ENCODE results near the gene XPR1. TPM values are rescaled to one million over a fixed set of nuclear protein-coding genes. Genes with fewer than 3 reads are reported as not detected.

Gene XPR1
- total RNA-seq, 5 donors from 2014 or later (not counting 1 experiment from before 2014, with no cell fraction given): 13.0 to 16.2 (median 14.7) TPM

DNA sequence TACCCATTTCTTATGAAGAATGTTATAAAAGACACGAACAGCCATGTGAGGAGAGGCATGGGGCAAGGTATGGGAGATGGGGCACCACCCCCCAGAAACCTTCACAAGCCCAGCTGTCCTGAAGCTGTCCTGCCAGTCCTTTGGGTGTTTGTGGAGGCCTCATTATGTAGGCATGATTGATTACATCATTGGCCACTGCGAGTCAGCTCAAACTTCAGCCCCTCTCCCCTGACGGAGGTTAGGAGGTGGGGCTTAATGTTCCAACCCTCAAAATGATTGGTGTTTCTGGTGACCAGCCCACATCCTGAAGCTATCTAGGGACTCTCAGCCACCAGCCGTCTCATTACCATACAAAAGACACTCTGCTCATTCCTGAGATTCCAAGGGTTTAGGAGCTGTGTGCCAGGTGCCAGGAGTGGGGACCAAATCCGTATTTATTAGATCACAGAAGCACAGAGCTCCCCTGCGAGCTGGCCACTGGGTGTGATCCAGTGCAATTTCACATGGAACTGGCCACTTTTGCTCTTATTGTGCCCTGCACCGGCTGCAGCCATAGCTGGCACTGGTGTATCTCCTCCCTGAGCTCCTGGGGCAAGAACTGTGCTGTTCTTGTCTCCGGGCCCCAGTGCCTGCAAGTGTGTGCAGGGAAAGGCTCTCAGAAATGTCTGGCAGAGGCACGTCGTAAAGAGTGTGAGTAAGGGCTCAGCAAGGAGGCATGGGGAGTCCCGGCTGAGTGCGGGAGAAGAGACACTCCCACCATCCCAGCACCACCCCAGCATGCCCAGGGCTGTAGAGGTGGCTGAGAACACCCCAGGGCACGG lies 291.4 kb downstream of the XPR1 start:
- Mint-ChIP-seq H3K4me3 (no peak overlapping the region), H3K27me3 (peaks cover 0 to 8% of the 10 kb centered on the region in 2 donors), H3K36me3 (no peaks in the 10 kb centered on the region), H3K27ac (no peak overlapping the region), H3K9me3 (no peaks in the 10 kb centered on the region), H3K4me1 (peaks cover 0 to 8% (median 3%) of the 10 kb centered on the region in 3 donors)
- peaks cover 3 to 5% of the 10 kb centered on the region in 2 experiments for H3K4me1 ChIP-seq (ENCODE audit: control insufficient read depth in 1 of 2, extremely low read depth in 1 of 2, insufficient read depth in 2 of 2, low read length in 2 of 2)
- no peak for ATAC-seq (replicated peaks in 1 of 4)
- H3K27ac ChIP-seq (ENCODE audit: low read length): no peak overlapping the region
- no peaks in the 10 kb centered on the region for H3K9me3 ChIP-seq
- CTCF ChIA-PET: interaction anchor here in 1 of 2 donors (1.3 kb wide), 1 partner anchor 9 kb away, joined by 3 read pairs; no protein-coding TSS in a partner anchor
- no peak overlapping the region for H3K4me3 ChIP-seq (ENCODE audit: control insufficient read depth in 1 of 2, extremely low read depth in 1 of 2, low read length in 1 of 2)
- DNase-seq: no peak
- POLR2A ChIA-PET: interaction anchor here in 1 of 2 donors (0.5 kb wide), 1 partner anchor 387 kb away, joined by 4 read pairs; no protein-coding TSS in a partner anchor
- WGBS (ENCODE audit: insufficient coverage): 82% methylated on average over 5 of the region's 13 CpGs
- H3K27me3 ChIP-seq (replicated peaks in 1 of 2; ENCODE audit: control insufficient read depth in 2 of 2, extremely low read depth in 1 of 2, insufficient read depth in 2 of 2, low read length in 1 of 2): peaks cover 0 to 32% of the 10 kb centered on the region in 2 experiments
- H3K36me3 ChIP-seq (ENCODE audit: control insufficient read depth in 2 of 2, extremely low read depth in 1 of 2, insufficient read depth in 1 of 2, low read length in 1 of 2): no peaks in the 10 kb centered on the region

DNA sequence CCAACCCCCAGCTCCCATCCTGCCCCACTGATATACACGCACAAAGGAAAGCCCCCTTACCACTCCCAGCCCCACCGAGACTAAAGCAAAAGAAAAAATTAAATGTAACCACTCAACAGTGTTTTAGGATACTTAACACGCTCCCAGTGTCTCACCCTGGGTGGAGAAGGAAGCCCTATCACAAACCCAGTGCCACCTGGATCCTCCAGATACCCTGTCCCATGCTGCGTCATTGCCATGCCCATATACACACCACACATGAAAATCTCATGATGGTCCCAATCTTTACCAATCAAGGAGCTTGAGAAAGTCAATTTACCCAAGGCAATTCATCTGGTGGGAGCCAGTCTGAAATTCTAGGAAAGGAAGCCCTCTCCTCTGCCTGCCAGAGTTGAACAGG lies 292.1 kb downstream of the XPR1 start:
- peaks cover 0 to 31% of the 10 kb centered on the region in 2 experiments for H3K27me3 ChIP-seq (replicated peaks in 1 of 2; ENCODE audit: control insufficient read depth in 2 of 2, extremely low read depth in 1 of 2, insufficient read depth in 2 of 2, low read length in 1 of 2)
- no peak for ATAC-seq (replicated peaks in 1 of 4)
- no peak for DNase-seq
- H3K27ac Mint-ChIP-seq: no peak overlapping the region
- H3K4me3 Mint-ChIP-seq: no peak overlapping the region
- no peaks in the 10 kb centered on the region for H3K36me3 ChIP-seq (ENCODE audit: control insufficient read depth in 2 of 2, extremely low read depth in 1 of 2, insufficient read depth in 1 of 2, low read length in 1 of 2)
- no peaks in the 10 kb centered on the region for H3K9me3 ChIP-seq
- H3K36me3 Mint-ChIP-seq: no peaks in the 10 kb centered on the region
- CTCF ChIA-PET: interaction anchor here in 1 of 2 donors (1.3 kb wide), 1 partner anchor 10 kb away, joined by 3 read pairs; no protein-coding TSS in a partner anchor
- peaks cover 0 to 8% of the 10 kb centered on the region in 2 donors for H3K27me3 Mint-ChIP-seq
- POLR2A ChIA-PET: interaction anchor here in 1 of 2 donors (0.5 kb wide), 1 partner anchor 388 kb away, joined by 4 read pairs; no protein-coding TSS in a partner anchor
- H3K27ac ChIP-seq (ENCODE audit: low read length): no peak overlapping the region
- 60% methylated on average over 4 of the region's 4 CpGs for WGBS (ENCODE audit: insufficient coverage)
- H3K4me3 ChIP-seq (ENCODE audit: control insufficient read depth in 1 of 2, extremely low read depth in 1 of 2, low read length in 1 of 2): no peak overlapping the region
- H3K4me1 Mint-ChIP-seq: peaks cover 0 to 8% (median 3%) of the 10 kb centered on the region in 3 donors
- H3K4me1 ChIP-seq (ENCODE audit: control insufficient read depth in 1 of 2, extremely low read depth in 1 of 2, insufficient read depth in 2 of 2, low read length in 2 of 2): peaks cover 3 to 5% of the 10 kb centered on the region in 2 experiments
- H3K9me3 Mint-ChIP-seq: no peaks in the 10 kb centered on the region

DNA sequence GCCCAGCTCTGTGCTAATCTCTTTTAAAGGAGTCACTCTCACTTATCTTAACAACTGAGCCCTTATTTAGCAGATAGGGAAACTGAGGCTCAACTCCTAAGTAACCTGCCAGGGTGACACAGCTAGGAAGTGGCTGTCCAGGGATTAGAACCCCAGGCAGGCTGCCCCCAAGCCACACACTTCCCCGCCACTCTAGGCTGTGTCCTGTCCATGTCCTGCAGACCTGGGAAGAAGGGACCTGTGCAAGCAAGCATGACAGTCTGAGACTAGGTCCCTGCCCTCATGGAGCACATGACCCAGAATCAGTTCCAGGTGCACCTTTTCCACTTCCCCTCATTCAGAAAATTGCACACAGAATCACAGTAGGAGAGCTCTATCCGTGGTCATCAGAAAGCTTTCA lies 293.1 kb downstream of the XPR1 start:
- no peak for ATAC-seq (replicated peaks in 1 of 4)
- Histone ChIP-seq H3K9me3 (no peaks in the 10 kb centered on the region), H3K27me3 (replicated peaks in 1 of 2; ENCODE audit: control insufficient read depth in 2 of 2, extremely low read depth in 1 of 2, insufficient read depth in 2 of 2, low read length in 1 of 2) (peaks cover 0 to 30% of the 10 kb centered on the region in 2 experiments), H3K4me1 (ENCODE audit: control insufficient read depth in 1 of 2, extremely low read depth in 1 of 2, insufficient read depth in 2 of 2, low read length in 2 of 2) (peaks cover 3 to 5% of the 10 kb centered on the region in 2 experiments), H3K36me3 (ENCODE audit: control insufficient read depth in 2 of 2, extremely low read depth in 1 of 2, insufficient read depth in 1 of 2, low read length in 1 of 2) (no peaks in the 10 kb centered on the region), H3K27ac (ENCODE audit: low read length) (no peak overlapping the region), H3K4me3 (ENCODE audit: control insufficient read depth in 1 of 2, extremely low read depth in 1 of 2, low read length in 1 of 2) (no peak overlapping the region)
- Mint-ChIP-seq H3K27ac (no peak overlapping the region), H3K9me3 (no peaks in the 10 kb centered on the region), H3K4me3 (no peak overlapping the region), H3K4me1 (peaks cover 0 to 8% (median 3%) of the 10 kb centered on the region in 3 donors), H3K27me3 (peaks cover 0 to 8% of the 10 kb centered on the region in 2 donors), H3K36me3 (no peaks in the 10 kb centered on the region)
- ChIA-PET POLR2A (no interaction called here), CTCF (no interaction called here)
- DNase-seq: no peak
- WGBS (ENCODE audit: insufficient coverage): 76% methylated on average over 2 of the region's 2 CpGs

DNA sequence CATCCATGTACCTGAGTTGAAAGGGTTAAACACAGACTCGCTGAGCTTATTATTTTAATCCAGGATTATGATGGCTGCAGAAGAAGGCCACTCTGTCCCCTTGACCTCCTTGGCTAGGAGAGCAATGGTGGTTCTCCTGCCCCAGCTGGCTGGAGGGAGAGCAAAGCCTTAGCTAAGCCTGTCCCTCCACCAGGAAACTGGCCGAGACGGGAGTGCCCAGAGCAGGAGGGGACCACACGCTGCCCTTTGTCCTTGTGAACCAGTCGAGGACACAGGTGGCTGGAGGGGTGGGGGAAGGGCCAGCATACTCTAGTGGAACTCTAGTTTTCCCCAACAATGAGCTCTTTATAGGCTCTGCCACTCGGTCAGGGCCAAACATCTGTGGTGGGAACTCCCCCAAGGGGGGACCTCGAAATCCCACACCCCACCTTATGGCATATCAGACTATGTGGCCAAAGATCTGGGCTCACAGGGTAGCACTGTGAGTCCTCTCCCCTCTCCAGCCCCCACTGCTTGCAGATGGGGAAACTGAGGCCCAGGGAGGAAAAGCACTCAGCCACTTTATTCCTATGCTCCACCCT lies 293.7 kb downstream of the XPR1 start:
- no peak for ATAC-seq (replicated peaks in 1 of 4)
- DNase-seq: no peak
- Histone ChIP-seq H3K27ac (ENCODE audit: low read length) (no peak overlapping the region), H3K9me3 (no peaks in the 10 kb centered on the region), H3K27me3 (replicated peaks in 1 of 2; ENCODE audit: control insufficient read depth in 2 of 2, extremely low read depth in 1 of 2, insufficient read depth in 2 of 2, low read length in 1 of 2) (peaks cover 0 to 30% of the 10 kb centered on the region in 2 experiments), H3K4me3 (ENCODE audit: control insufficient read depth in 1 of 2, extremely low read depth in 1 of 2, low read length in 1 of 2) (no peak overlapping the region), H3K4me1 (ENCODE audit: control insufficient read depth in 1 of 2, extremely low read depth in 1 of 2, insufficient read depth in 2 of 2, low read length in 2 of 2) (peaks cover 3 to 5% of the 10 kb centered on the region in 2 experiments), H3K36me3 (ENCODE audit: control insufficient read depth in 2 of 2, extremely low read depth in 1 of 2, insufficient read depth in 1 of 2, low read length in 1 of 2) (no peaks in the 10 kb centered on the region)
- CTCF ChIA-PET: no interaction called here
- Mint-ChIP-seq H3K36me3 (no peaks in the 10 kb centered on the region), H3K4me1 (peaks cover 0 to 8% (median 3%) of the 10 kb centered on the region in 3 donors), H3K27me3 (peaks cover 0 to 8% of the 10 kb centered on the region in 2 donors), H3K4me3 (no peak overlapping the region), H3K9me3 (no peaks in the 10 kb centered on the region), H3K27ac (no peak overlapping the region)
- POLR2A ChIA-PET: no interaction called here
- 50% methylated on average over 1 of the region's 7 CpGs for WGBS (ENCODE audit: insufficient coverage)

DNA sequence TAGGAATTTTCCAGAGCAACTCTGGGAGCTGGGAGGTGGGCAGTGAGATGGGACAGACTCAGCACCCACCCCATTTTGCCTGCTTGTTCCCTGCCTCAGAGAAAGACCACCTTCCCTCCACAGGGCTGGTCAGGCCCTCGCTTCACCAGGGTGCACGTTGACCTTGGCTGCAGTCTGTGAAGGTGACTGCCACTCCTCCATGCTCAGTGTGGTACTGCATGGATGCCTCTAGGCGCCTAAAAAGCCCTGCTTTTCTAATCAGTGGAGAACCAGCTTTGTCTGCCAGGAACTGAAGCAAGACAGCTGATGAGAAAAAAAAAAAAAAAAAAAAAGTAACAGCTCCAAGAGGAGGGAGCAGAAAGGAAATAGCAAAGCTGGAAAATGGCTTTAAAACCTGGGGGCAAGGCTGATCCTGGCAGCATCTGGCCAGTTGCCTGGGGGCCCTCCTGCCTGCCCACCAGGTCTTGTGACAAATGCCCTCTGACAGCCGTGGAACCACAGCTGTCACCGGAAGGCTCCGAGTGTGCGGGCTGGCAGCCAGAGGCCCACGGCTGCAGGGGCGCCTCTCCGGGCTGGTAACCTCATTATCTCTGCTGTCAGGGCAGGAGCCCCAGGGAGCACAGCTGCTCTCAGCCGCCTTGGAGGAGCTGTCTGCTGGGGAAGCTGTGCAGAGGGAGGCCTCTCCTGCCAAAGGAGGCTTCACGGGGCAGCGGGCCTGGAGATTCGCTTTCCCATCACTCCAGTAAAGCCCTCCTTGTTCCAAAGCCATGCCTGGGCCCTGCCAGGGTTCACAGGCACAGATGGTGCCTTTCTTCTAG lies 294.6 kb downstream of the XPR1 start:
- Mint-ChIP-seq H3K9me3 (no peaks in the 10 kb centered on the region), H3K4me1 (peaks cover 0 to 8% (median 3%) of the 10 kb centered on the region in 3 donors), H3K4me3 (no peak overlapping the region), H3K27me3 (peaks cover 0 to 8% of the 10 kb centered on the region in 2 donors), H3K36me3 (no peaks in the 10 kb centered on the region), H3K27ac (no peak overlapping the region)
- peak in 2 of 35 experiments; percentile 2 to 14 for DNase-seq
- H3K27ac ChIP-seq (ENCODE audit: low read length): no peak overlapping the region
- peak overlapping the region in 1 of 2 donors; percentile 21 for H3K4me3 ChIP-seq (ENCODE audit: control insufficient read depth in 1 of 2, extremely low read depth in 1 of 2, low read length in 1 of 2)
- peak; percentile 44 to 57 (median 50) for ATAC-seq (replicated peaks in 1 of 4)
- H3K36me3 ChIP-seq (ENCODE audit: control insufficient read depth in 2 of 2, extremely low read depth in 1 of 2, insufficient read depth in 1 of 2, low read length in 1 of 2): no peaks in the 10 kb centered on the region
- POLR2A ChIA-PET: interaction anchor here (0.6 to 0.7 kb wide), 2 partner anchors 85 to 369 kb away, joined by 3 to 10 read pairs; no protein-coding TSS in a partner anchor
- no peaks in the 10 kb centered on the region for H3K9me3 ChIP-seq
- 49% methylated on average over 9 of the region's 14 CpGs for whole genome bisulfite sequencing (ENCODE audit: insufficient coverage)
- CTCF ChIA-PET: interaction anchor here (0.6 kb wide), 2 partner anchors 78 to 186 kb away, joined by 3 read pairs; no protein-coding TSS in a partner anchor
- H3K27me3 ChIP-seq (replicated peaks in 1 of 2; ENCODE audit: control insufficient read depth in 2 of 2, extremely low read depth in 1 of 2, insufficient read depth in 2 of 2, low read length in 1 of 2): peaks cover 0 to 30% of the 10 kb centered on the region in 2 experiments
- H3K4me1 ChIP-seq (ENCODE audit: control insufficient read depth in 1 of 2, extremely low read depth in 1 of 2, insufficient read depth in 2 of 2, low read length in 2 of 2): peaks cover 3 to 5% of the 10 kb centered on the region in 2 experiments

DNA sequence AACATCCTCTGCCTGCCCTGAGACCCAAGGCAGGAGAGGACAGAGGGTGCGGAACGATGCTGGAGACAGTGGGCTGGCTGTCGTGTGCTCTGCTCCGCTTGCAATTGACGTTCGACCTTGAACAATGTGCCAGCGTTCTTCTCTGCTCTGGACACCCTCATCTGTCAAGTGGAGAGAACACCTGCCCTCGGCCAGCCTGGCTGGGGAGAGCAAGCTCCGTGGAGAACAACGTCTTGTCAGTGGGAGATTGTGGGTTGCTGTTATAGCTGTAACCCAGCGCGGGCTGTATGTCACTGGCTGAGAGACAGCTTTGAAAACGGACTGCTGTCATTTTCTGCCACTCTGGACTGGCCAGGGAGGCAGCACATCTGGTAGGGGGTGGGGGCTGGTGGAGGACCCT lies 295.5 kb downstream of the XPR1 start:
- ChIA-PET CTCF (no interaction called here), POLR2A (no interaction called here)
- Mint-ChIP-seq H3K4me3 (no peak overlapping the region), H3K36me3 (no peaks in the 10 kb centered on the region), H3K4me1 (peaks cover 0 to 8% (median 3%) of the 10 kb centered on the region in 3 donors), H3K27me3 (peaks cover 0 to 5% of the 10 kb centered on the region in 2 donors), H3K9me3 (no peaks in the 10 kb centered on the region), H3K27ac (no peak overlapping the region)
- no peaks in the 10 kb centered on the region for H3K9me3 ChIP-seq
- no peak overlapping the region for H3K4me3 ChIP-seq (ENCODE audit: control insufficient read depth in 1 of 2, extremely low read depth in 1 of 2, low read length in 1 of 2)
- DNase-seq (no peak), ATAC-seq (replicated peaks in 1 of 4) (no peak)
- no peaks in the 10 kb centered on the region for H3K36me3 ChIP-seq (ENCODE audit: control insufficient read depth in 2 of 2, extremely low read depth in 1 of 2, insufficient read depth in 1 of 2, low read length in 1 of 2)
- H3K4me1 ChIP-seq (ENCODE audit: control insufficient read depth in 1 of 2, extremely low read depth in 1 of 2, insufficient read depth in 2 of 2, low read length in 2 of 2): peaks cover 3 to 5% of the 10 kb centered on the region in 2 experiments
- H3K27me3 ChIP-seq (replicated peaks in 1 of 2; ENCODE audit: control insufficient read depth in 2 of 2, extremely low read depth in 1 of 2, insufficient read depth in 2 of 2, low read length in 1 of 2): peaks cover 0 to 26% of the 10 kb centered on the region in 2 experiments
- WGBS (ENCODE audit: insufficient coverage): 76% methylated on average over 11 of the region's 13 CpGs
- H3K27ac ChIP-seq (ENCODE audit: low read length): no peak overlapping the region

Measured in T-cell (primary cell).